H1 (cell line): ENCODE measurements around the gene SERPINB6. TPM values are rescaled to one million over a fixed set of nuclear protein-coding genes. Genes with fewer than 3 reads are reported as not detected.

Experiments used
- CTCF ChIA-PET: fragments of 300-600 bp; sonication (Branson Sonifier 250); formaldehyde crosslinking; loops from one replicate; lab custom pipeline; 2021; ENCODE audit not compliant: partially characterized antibody; lab: Charles Lee
- POLR2A ChIA-PET: fragments of 300-600 bp; sonication (Branson Sonifier 250); formaldehyde crosslinking; loops from one replicate; lab custom pipeline; 2021; ENCODE audit warnings: inconsistent platforms; ENCODE audit not compliant: partially characterized antibody; lab: Charles Lee
- DNase-seq, 2 experiments: peaks; one replicate each; pipeline versions ENCODE4 v3.0.0 to v3.0.0-alpha.2; 2010 to 2022; ENCODE audit warnings: low spot score in 2 of 2, low read depth in 1 of 2, mixed read lengths in 1 of 2
- FAIRE-seq: peaks from 2 replicates; lab custom pipeline; 2011; peaks lifted over from hg19 to GRCh38; lab: Jason Lieb, UNC
- H2AFZ ChIP-seq: 2 replicates; pipeline ENCODE4 v1.8.1; 2012; ENCODE audit warnings: low read length, inconsistent platforms
- H2AK5ac ChIP-seq: 2 replicates; pipeline ENCODE4 v1.6.1; 2013; ENCODE audit warnings: low read depth, low read length
- H2BK120ac ChIP-seq: replicated peaks from 2 replicates; pipeline ENCODE3; 2013; ENCODE audit warnings: low read depth, low read length, inconsistent platforms
- H2BK12ac ChIP-seq: 2 replicates; pipeline ENCODE4 v1.6.1; 2013; ENCODE audit warnings: low read depth, low read length
- H2BK15ac ChIP-seq: 2 replicates; pipeline ENCODE4 v1.6.1; 2013; ENCODE audit warnings: low read length
- H2BK20ac ChIP-seq: 2 replicates; pipeline ENCODE4 v1.6.1; 2013; ENCODE audit warnings: low read length
- H2BK5ac ChIP-seq: 2 replicates; pipeline ENCODE4 v1.6.1; 2013; ENCODE audit warnings: low read depth, low read length
- H3K14ac ChIP-seq: 2 replicates; pipeline ENCODE4 v1.6.1; 2013; ENCODE audit warnings: inconsistent platforms; ENCODE audit not compliant: insufficient read length
- H3K18ac ChIP-seq: 2 replicates; pipeline ENCODE4 v1.6.1; 2013; ENCODE audit warnings: low read length; ENCODE audit errors: extremely low read depth
- H3K23ac ChIP-seq: 2 replicates; pipeline ENCODE4 v1.6.1; 2013; ENCODE audit warnings: inconsistent platforms; ENCODE audit not compliant: insufficient read length
- H3K23me2 ChIP-seq: 2 replicates; pipeline ENCODE4 v1.6.1; 2013; ENCODE audit warnings: low read depth, low read length
- H3K27ac ChIP-seq: 2 replicates; pipeline ENCODE4 v1.6.1; 2011; ENCODE audit warnings: low read depth, low read length, inconsistent platforms
- H3K27me3 ChIP-seq, 4 experiments: replicated peaks in 1 of 4; 1 replicate in 1 of 4; 2 replicates in 3 of 4; pipeline versions ENCODE4 v1.6.1 to v1.8.1; 2011 to 2013; ENCODE audit warnings: low read length in 3 of 4, mild to moderate bottlenecking in 3 of 4, inconsistent platforms in 2 of 4, mixed read lengths in 2 of 4, moderate library complexity in 1 of 4; ENCODE audit not compliant: control insufficient read depth in 3 of 4, insufficient read depth in 3 of 4; ENCODE audit errors: extremely low read depth in 1 of 4
- H3K36me3 ChIP-seq, 4 experiments: 2 replicates each; pipeline versions ENCODE4 v1.6.1 to v1.8.1; 2011 to 2013; ENCODE audit warnings: mild to moderate bottlenecking in 4 of 4, low read length in 3 of 4, moderate library complexity in 2 of 4, control low read depth in 1 of 4, inconsistent platforms in 1 of 4; ENCODE audit not compliant: insufficient read depth in 4 of 4, control insufficient read depth in 2 of 4
- H3K4ac ChIP-seq: replicated peaks from 2 replicates; pipeline ENCODE3; 2013; ENCODE audit warnings: low read length, low read depth, mixed read lengths, inconsistent platforms; ENCODE audit not compliant: insufficient read length
- H3K4me1 ChIP-seq, 4 experiments: replicated peaks in 1 of 4; 1 replicate in 1 of 4; 2 replicates in 3 of 4; pipeline versions ENCODE4 v1.6.1 to v1.8.1; 2011 to 2013; ENCODE audit warnings: low read length in 3 of 4, inconsistent platforms in 2 of 4, mixed read lengths in 1 of 4; ENCODE audit not compliant: insufficient read depth in 4 of 4, control insufficient read depth in 3 of 4
- H3K4me2 ChIP-seq, 2 experiments: 2 replicates each; pipeline versions ENCODE4 v1.6.1 to v1.8.1; 2011 to 2013; ENCODE audit warnings: low read depth in 2 of 2, low read length in 2 of 2, control low read depth in 1 of 2, inconsistent platforms in 1 of 2, mild to moderate bottlenecking in 1 of 2; ENCODE audit not compliant: insufficient read depth in 1 of 2
- H3K4me3 ChIP-seq, 4 experiments: fragments of 200-600, 300-600 bp in 1 of 4; sonication (generic), shearing (Covaris generic), sonication (Bioruptor Twin) in 1 of 4; 2 replicates each; pipeline versions ENCODE4 v1.5.1 to v1.8.1; 2011 to 2016; ENCODE audit warnings: low read length in 4 of 4, low read depth in 3 of 4, control low read depth in 2 of 4, inconsistent platforms in 2 of 4, mild to moderate bottlenecking in 2 of 4, mixed read lengths in 1 of 4, moderate library complexity in 1 of 4; ENCODE audit not compliant: insufficient read depth in 2 of 4; ENCODE audit errors: extremely low read depth in 1 of 4
- H3K56ac ChIP-seq: replicated peaks from 2 replicates; pipeline ENCODE3; 2013; ENCODE audit warnings: low read depth, mild to moderate bottlenecking, mixed read lengths, low read length, inconsistent platforms; ENCODE audit not compliant: insufficient read length
- H3K79me1 ChIP-seq: 2 replicates; pipeline ENCODE4 v1.6.1; 2013; ENCODE audit warnings: low read depth, low read length, control low read depth
- H3K79me2 ChIP-seq, 2 experiments: 2 replicates each; pipeline versions ENCODE4 v1.6.1 to v1.8.1; 2012 to 2013; ENCODE audit warnings: low read length in 2 of 2, mild to moderate bottlenecking in 2 of 2, inconsistent platforms in 1 of 2; ENCODE audit not compliant: insufficient read depth in 2 of 2, control insufficient read depth in 1 of 2
- H3K9ac ChIP-seq, 4 experiments: replicated peaks in 1 of 4; 1 replicate in 1 of 4; 2 replicates in 3 of 4; pipeline versions ENCODE4 v1.6.1 to v1.8.1; 2011 to 2013; ENCODE audit warnings: low read depth in 3 of 4, low read length in 3 of 4, control low read depth in 2 of 4, mild to moderate bottlenecking in 2 of 4, moderate library complexity in 2 of 4, inconsistent platforms in 1 of 4; ENCODE audit errors: extremely low read depth in 1 of 4
- H3K9me3 ChIP-seq, 2 experiments: 2 replicates each; pipeline versions ENCODE4 v1.6.1 to v1.8.1; 2012 to 2013; ENCODE audit warnings: mild to moderate bottlenecking in 2 of 2, moderate library complexity in 2 of 2, control low read depth in 1 of 2, inconsistent platforms in 1 of 2, low read depth in 1 of 2, low read length in 1 of 2, mixed read lengths in 1 of 2; ENCODE audit not compliant: insufficient read depth in 2 of 2
- H4K20me1 ChIP-seq, 2 experiments: replicated peaks in 1 of 2; 2 replicates each; pipeline versions ENCODE3 to v1.8.1; 2011 to 2013; ENCODE audit warnings: inconsistent platforms in 2 of 2, low read length in 2 of 2, mild to moderate bottlenecking in 1 of 2; ENCODE audit not compliant: insufficient read depth in 2 of 2, control insufficient read depth in 1 of 2
- H4K5ac ChIP-seq: 2 replicates; pipeline ENCODE4 v1.6.1; 2013; ENCODE audit warnings: low read length, low read depth, mixed read lengths, inconsistent platforms; ENCODE audit not compliant: insufficient read length
- H4K8ac ChIP-seq: 2 replicates; pipeline ENCODE4 v1.8.0; 2013; ENCODE audit warnings: mild to moderate bottlenecking, moderate library complexity, low read length, inconsistent platforms; ENCODE audit not compliant: insufficient read depth; ENCODE audit errors: extremely low read depth
- H4K91ac ChIP-seq: replicated peaks from 2 replicates; pipeline ENCODE3; 2013; ENCODE audit warnings: low read length, mixed read lengths, inconsistent platforms; ENCODE audit not compliant: insufficient read length
- BCL11A ChIP-seq, 2 experiments: IDR thresholded peaks; one replicate each; pipeline ENCODE4 v1.6.1; 2011; ENCODE audit warnings: low read depth in 2 of 2, low read length in 2 of 2, mild to moderate bottlenecking in 2 of 2
- SP4 ChIP-seq: IDR thresholded peaks from 2 replicates; pipeline ENCODE4 v1.6.1; 2012; ENCODE audit warnings: low read length, inconsistent platforms
- WGBS, 2 experiments: shearing (Covaris generic) in 1 of 2; methylation state at CpG; one replicate each; pipeline versions ENCODE4 v1.1.6 to v1.1.7; 2013 to 2015; ENCODE audit warnings: low lambda C conversion rate in 2 of 2, mixed read lengths in 2 of 2, inconsistent platforms in 1 of 2, low coverage in 1 of 2, missing lambda C conversion rate in 1 of 2; ENCODE audit not compliant: insufficient replicate concordance in 2 of 2, insufficient coverage in 1 of 2, insufficient read length in 1 of 2; ENCODE audit errors: extremely low coverage in 1 of 2, missing lambda C conversion rate in 1 of 2; 5-methylcytosine and 5-hydroxymethylcytosine counted together
- polyA plus RNA-seq, 7 experiments: library from polyadenylated mRNA; depleted of rRNA in 3 of 7; stranded (reverse) in 5 of 7; unstranded in 2 of 7; fragments of >200 nt in 5 of 7; fragments of 200-250 nt in 2 of 7; gene quantifications; 1 replicate in 5 of 7; 2 replicates in 1 of 7; 4 replicates in 1 of 7; pipeline versions ENCODE4 v1.2.1 to v1.2.3, GENCODE V29; 2011 to 2013; ENCODE audit warnings: missing spikeins in 2 of 7, mixed read lengths in 2 of 7
- total RNA-seq: library from RNA; stranded (reverse); fragmentation: NEBNext Ultra II Directional; extraction: Animal tissue kit (Norgen Biotek cat#: 25700); gene quantifications from 2 replicates; pipeline ENCODE4 v1.2.1, GENCODE V29; 2021

Gene SERPINB6
- total and polyA plus RNA-seq, 2 of the 8 experiments (the other 6 are each of a cell fraction or from before 2014, with no cell fraction given) = 27.2 to 29.4 TPM

DNA sequence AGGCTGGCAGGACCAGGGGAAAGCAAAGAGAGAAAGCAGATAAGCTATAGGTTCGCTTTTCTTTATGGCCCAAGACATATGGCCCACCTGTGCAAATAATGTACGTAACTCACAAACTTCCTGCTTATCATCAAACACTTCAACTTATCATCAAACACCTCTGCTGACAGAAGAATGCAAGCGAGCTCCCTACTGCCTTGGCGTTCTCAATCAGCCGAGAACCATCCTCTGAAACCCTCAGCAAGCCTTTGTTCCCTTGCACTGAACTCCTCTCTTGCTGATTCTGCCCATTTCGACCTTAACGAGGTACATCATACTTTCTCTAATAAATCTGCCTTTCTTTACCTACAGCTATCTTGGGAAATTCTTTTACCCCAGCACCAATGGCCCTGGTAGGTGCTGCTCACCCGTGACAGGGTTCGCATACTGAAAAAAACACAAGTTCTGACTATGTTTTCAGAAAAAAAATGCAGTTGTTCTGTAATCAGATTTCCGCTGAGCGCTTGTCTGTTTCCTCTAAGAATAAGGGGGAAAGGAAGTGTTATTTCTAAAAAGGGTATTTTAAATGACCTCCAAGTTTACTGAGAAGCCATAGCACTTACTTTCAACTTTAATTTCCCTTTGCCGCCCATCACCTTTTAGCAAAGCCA lies 28.3 kb downstream of the SERPINB6 start:
- no peak overlapping the region for H2BK12ac ChIP-seq
- CTCF ChIA-PET = interaction anchor here (0.7 to 20.6 kb wide), 7 partner anchors 6 to 101 kb away, joined by 3 to 293 read pairs (median 4); partner anchors contain the start of gene SERPINB1
- no peaks in the 10 kb centered on the region for H3K36me3 ChIP-seq
- H3K27me3 ChIP-seq = no peaks in the 10 kb centered on the region
- H4K91ac ChIP-seq = peak overlapping the region; percentile 66
- H3K4ac ChIP-seq = no peak overlapping the region
- no peak overlapping the region for H3K14ac ChIP-seq
- H3K9ac ChIP-seq = no peak overlapping the region
- H3K56ac ChIP-seq = no peak overlapping the region
- peak overlapping the region; percentile 37; the same call in 1 of the 2 replicates for H2BK15ac ChIP-seq
- FAIRE-seq = no peak
- H2AK5ac ChIP-seq = no peak overlapping the region
- no peaks in the 10 kb centered on the region for H4K20me1 ChIP-seq
- H4K5ac ChIP-seq = no peak overlapping the region
- H4K8ac ChIP-seq = no peak overlapping the region
- H3K23ac ChIP-seq = no peak overlapping the region
- H3K79me2 ChIP-seq = no peaks in the 10 kb centered on the region
- no peaks in the 10 kb centered on the region; a peak in 1 of 4 replicates for H3K9me3 ChIP-seq
- H3K18ac ChIP-seq = no peak overlapping the region
- H2BK20ac ChIP-seq = no peak overlapping the region
- 0 out of 2 replicates have a peak overlapping the region, but pooled peaks have one; percentile 3 for H2AFZ ChIP-seq
- no peaks in the 10 kb centered on the region; a peak in 2 of 7 replicates for H3K4me1 ChIP-seq
- no peak overlapping the region for H3K4me2 ChIP-seq
- H3K79me1 ChIP-seq = no peaks in the 10 kb centered on the region
- no peak overlapping the region for H3K27ac ChIP-seq
- H3K23me2 ChIP-seq = no peaks in the 10 kb centered on the region; the same call in 1 of the 2 replicates
- H3K4me3 ChIP-seq = no peak overlapping the region
- peak in 1 of 2 experiments; percentile 38 for DNase-seq
- H2BK120ac ChIP-seq = no peak overlapping the region
- no peak overlapping the region for H2BK5ac ChIP-seq
- POLR2A ChIA-PET = no interaction called here
- WGBS, 2 experiments = 91% methylated on average over 12 of the region's 12 CpGs; no CpG with 5 or more reads in 1 of the 2 experiments
- no peak for TF ChIP-seq BCL11A (IDR thresholded peaks at IDR 0.05; ENCODE audit: low read depth in 2 of 2, low read length in 2 of 2)
- no peak for TF ChIP-seq SP4
